22Rv1 (cell line): ENCODE results near the gene FAM221A.

Experiments used
- CTCF ChIP-seq: fragments of 450-650 bp; IDR thresholded peaks from 2 replicates; pipeline ENCODE4 v1.5.1; 2017; ENCODE audit warnings: mild to moderate bottlenecking
- ZFX ChIP-seq: fragments of 450-650 bp; IDR thresholded peaks from 2 replicates; pipeline ENCODE4 v1.6.1; 2017; ENCODE audit warnings: antibody characterized with exemption, borderline replicate concordance

- TF ChIP-seq CTCF (no peak), ZFX (no peak)
Observed at GRCh38 chr7:23685731-23686130, 5.7 kb downstream of the FAM221A start.
